WTC11 (cell line): ENCODE measurements around the gene URI1. TPM values are rescaled to one million over a fixed set of nuclear protein-coding genes. Genes with fewer than 3 reads are reported as not detected.

ENCODE experiments used
- ATAC-seq: fragments of 200-7000 bp; cut with Tn5 transposase; 2 replicates; pipeline ENCODE4 v1.10.0; 2021; ENCODE audit warnings: mild to moderate bottlenecking, moderate library complexity
- CTCF ChIA-PET: fragments of 300-600 bp; sonication (Branson Sonifier 250); formaldehyde crosslinking; loops from one replicate; lab custom pipeline; 2021; ENCODE audit warnings: antibody characterized with exemption; lab: Charles Lee
- POLR2A ChIA-PET: fragments of 350-600 bp; sonication (Branson Sonifier 250); formaldehyde crosslinking; loops from one replicate; lab custom pipeline; 2021; ENCODE audit warnings: antibody characterized with exemption; lab: Charles Lee
- DNase-seq: peaks from one replicate; pipeline ENCODE4 v3.0.0; 2021; ENCODE audit warnings: low spot score
- H3K27ac Mint-ChIP-seq: 2 replicates; pipeline ENCODE4 v1.8.0; 2021; ENCODE audit warnings: mixed read lengths
- H3K27me3 Mint-ChIP-seq: 2 replicates; pipeline ENCODE4 v1.8.0; 2021; ENCODE audit warnings: low read depth, mild to moderate bottlenecking, moderate library complexity, mixed read lengths
- H3K36me3 Mint-ChIP-seq: 2 replicates; pipeline ENCODE4 v1.8.0; 2021; ENCODE audit warnings: mixed read lengths
- H3K4me1 Mint-ChIP-seq: 2 replicates; pipeline ENCODE4 v1.8.0; 2022; ENCODE audit warnings: mixed read lengths
- H3K4me3 Mint-ChIP-seq: 2 replicates; pipeline ENCODE4 v1.8.0; 2021; ENCODE audit warnings: mild to moderate bottlenecking, moderate library complexity, mixed read lengths
- H3K9me3 Mint-ChIP-seq: 2 replicates; pipeline ENCODE4 v1.8.0; 2021; ENCODE audit warnings: mixed read lengths
- FOXJ3 ChIP-seq: sonication (generic); formaldehyde crosslinking; IDR thresholded peaks from 2 replicates; pipeline ENCODE4 v1.9.0; 2021; ENCODE audit warnings: missing genetic modification reagents, mild to moderate bottlenecking, borderline replicate concordance
- FOXP1 ChIP-seq: sonication (generic); formaldehyde crosslinking; IDR thresholded peaks from 2 replicates; pipeline ENCODE4 v1.8.0; 2022; ENCODE audit warnings: missing genetic modification reagents, mild to moderate bottlenecking, moderate library complexity, borderline replicate concordance
- JUN ChIP-seq: sonication (generic); formaldehyde crosslinking; IDR thresholded peaks from 2 replicates; pipeline ENCODE4 v1.8.0; 2023; ENCODE audit warnings: mild to moderate bottlenecking, missing genetic modification reagents
- MAX ChIP-seq: sonication (generic); formaldehyde crosslinking; IDR thresholded peaks from 2 replicates; pipeline ENCODE4 v1.8.0; 2022; ENCODE audit warnings: mild to moderate bottlenecking, missing genetic modification reagents
- MXD4 ChIP-seq: fragments of 250-450 bp; sonication (Bioruptor Pico); IDR thresholded peaks from 2 replicates; pipeline ENCODE4 v1.8.0; 2021; ENCODE audit warnings: mild to moderate bottlenecking, moderate library complexity, borderline replicate concordance
- NFATC4 ChIP-seq: fragments of 250-450 bp; sonication (Bioruptor Pico); IDR thresholded peaks from 2 replicates; pipeline ENCODE4 v1.9.0; 2021; ENCODE audit warnings: mild to moderate bottlenecking
- NR2C2 ChIP-seq: sonication (generic); formaldehyde crosslinking; IDR thresholded peaks from 2 replicates; pipeline ENCODE4 v1.8.0; 2022; ENCODE audit warnings: mild to moderate bottlenecking, missing genetic modification reagents
- SMAD4 ChIP-seq: sonication (generic); formaldehyde crosslinking; IDR thresholded peaks from 2 replicates; pipeline ENCODE4 v1.8.0; 2022; ENCODE audit warnings: mild to moderate bottlenecking, missing genetic modification reagents
- TCF7 ChIP-seq: sonication (generic); formaldehyde crosslinking; IDR thresholded peaks from 2 replicates; pipeline ENCODE4 v1.8.0; 2022; ENCODE audit warnings: mild to moderate bottlenecking, low read depth, missing genetic modification reagents, moderate library complexity
- ZNF121 ChIP-seq: sonication (generic); formaldehyde crosslinking; IDR thresholded peaks from 2 replicates; pipeline ENCODE4 v1.8.0; 2023; ENCODE audit warnings: missing genetic modification reagents
- ZNF263 ChIP-seq: sonication (generic); formaldehyde crosslinking; IDR thresholded peaks from 2 replicates; pipeline ENCODE4 v1.8.1; 2022; ENCODE audit warnings: low read depth, mild to moderate bottlenecking, moderate library complexity, missing genetic modification reagents
- ZNF416 ChIP-seq: fragments of 250-450 bp; sonication (Bioruptor Pico); IDR thresholded peaks from 2 replicates; pipeline ENCODE4 v1.9.0; 2021; ENCODE audit warnings: mild to moderate bottlenecking, inconsistent platforms
- total RNA-seq: library from RNA; stranded (reverse); gene quantifications from 3 replicates; pipeline ENCODE4 v1.2.3, GENCODE V29; 2021
- TF ChIP-seq, protein P1 (sequence below): sonication (generic); formaldehyde crosslinking; IDR thresholded peaks from 2 replicates; pipeline ENCODE4 v1.8.1; 2022; ENCODE audit warnings: missing genetic modification reagents, borderline replicate concordance
- TF ChIP-seq, protein P2 (sequence below): sonication (generic); formaldehyde crosslinking; IDR thresholded peaks from 2 replicates; pipeline ENCODE4 v1.8.0; 2023; ENCODE audit warnings: missing genetic modification reagents, mild to moderate bottlenecking, borderline replicate concordance

Gene URI1
- total RNA-seq, 1 experiment from 2014 or later, result 57.1 TPM

DNA sequence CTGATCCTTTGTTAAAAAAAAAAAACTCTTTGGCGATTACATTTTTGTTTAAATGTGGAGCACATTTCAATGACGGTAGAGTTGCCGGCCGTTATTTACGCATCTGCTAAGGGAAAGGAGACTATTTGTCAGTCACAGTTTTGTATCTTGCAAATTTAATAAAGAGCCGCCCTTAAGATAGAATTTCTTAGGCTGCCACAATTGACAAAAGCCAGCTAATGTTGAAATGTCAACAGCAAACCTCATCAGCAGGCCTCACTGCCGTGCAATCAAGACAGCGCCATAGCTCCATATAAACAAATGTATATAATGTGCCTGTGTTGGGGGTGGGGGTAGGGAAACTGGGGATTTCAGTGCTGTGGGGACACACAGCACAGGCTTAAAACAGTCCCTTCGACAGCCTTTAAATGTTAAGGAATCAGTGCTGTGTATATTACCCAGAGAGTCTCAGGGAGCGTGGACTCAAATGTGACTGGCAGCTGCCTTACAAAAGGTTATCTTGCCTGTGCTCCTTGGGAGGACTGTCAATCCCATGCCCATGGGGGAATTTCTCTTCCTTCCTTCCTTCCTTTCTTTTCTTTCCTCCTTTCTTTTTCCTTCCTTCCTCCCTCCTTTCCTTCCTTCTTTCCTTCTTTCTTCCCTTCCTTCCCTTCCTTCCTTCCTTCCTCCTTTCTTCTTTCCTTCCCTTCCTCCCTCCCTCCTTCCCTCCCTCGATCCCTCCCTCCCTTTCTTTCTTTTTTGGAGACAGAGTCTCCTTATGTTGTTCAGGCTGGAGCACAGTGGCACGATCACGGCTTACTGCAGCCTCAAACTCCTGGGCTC, 108.0 kb downstream of the URI1 start:
- CTCF ChIA-PET, result no interaction called here
- no peak overlapping the region for H3K27ac Mint-ChIP-seq
- ATAC-seq (no peak), DNase-seq (no peak)
- POLR2A ChIA-PET, result no interaction called here
- TF ChIP-seq, protein P1, sequence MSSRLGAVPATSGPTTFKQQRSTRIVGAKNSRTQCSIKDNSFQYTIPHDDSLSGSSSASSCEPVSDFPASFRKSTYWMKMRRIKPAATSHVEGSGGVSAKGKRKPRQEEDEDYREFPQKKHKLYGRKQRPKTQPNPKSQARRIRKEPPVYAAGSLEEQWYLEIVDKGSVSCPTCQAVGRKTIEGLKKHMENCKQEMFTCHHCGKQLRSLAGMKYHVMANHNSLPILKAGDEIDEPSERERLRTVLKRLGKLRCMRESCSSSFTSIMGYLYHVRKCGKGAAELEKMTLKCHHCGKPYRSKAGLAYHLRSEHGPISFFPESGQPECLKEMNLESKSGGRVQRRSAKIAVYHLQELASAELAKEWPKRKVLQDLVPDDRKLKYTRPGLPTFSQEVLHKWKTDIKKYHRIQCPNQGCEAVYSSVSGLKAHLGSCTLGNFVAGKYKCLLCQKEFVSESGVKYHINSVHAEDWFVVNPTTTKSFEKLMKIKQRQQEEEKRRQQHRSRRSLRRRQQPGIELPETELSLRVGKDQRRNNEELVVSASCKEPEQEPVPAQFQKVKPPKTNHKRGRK (CRISPR knock-in tag), result 0 out of 2 replicates have a peak, but pooled peaks have one; percentile 57
- no peak for TF ChIP-seq ZNF121 (CRISPR knock-in tag)
- H3K4me1 Mint-ChIP-seq, result peaks cover 11% of the 10 kb centered on the region
- no peaks in the 10 kb centered on the region for H3K9me3 Mint-ChIP-seq
- H3K27me3 Mint-ChIP-seq, result no peaks in the 10 kb centered on the region
- H3K4me3 Mint-ChIP-seq, result no peak overlapping the region
- no peaks in the 10 kb centered on the region for H3K36me3 Mint-ChIP-seq

- POLR2A ChIA-PET, result no interaction called here
- no peak for ATAC-seq
Measured at GRCh38 chr19:30052122-30053075, 110.4 kb downstream of the URI1 start.

GRCh38 chr19:30053558-30053957, 111.5 kb downstream of the URI1 start:
- Mint-ChIP-seq H3K36me3 (no peaks in the 10 kb centered on the region), H3K4me3 (no peak overlapping the region), H3K9me3 (peaks cover 8% of the 10 kb centered on the region; the same call in 1 of the 2 replicates), H3K27ac (no peak overlapping the region), H3K27me3 (no peaks in the 10 kb centered on the region), H3K4me1 (peaks cover 7% of the 10 kb centered on the region)
- POLR2A ChIA-PET, result no interaction called here
- TF ChIP-seq, protein P2, sequence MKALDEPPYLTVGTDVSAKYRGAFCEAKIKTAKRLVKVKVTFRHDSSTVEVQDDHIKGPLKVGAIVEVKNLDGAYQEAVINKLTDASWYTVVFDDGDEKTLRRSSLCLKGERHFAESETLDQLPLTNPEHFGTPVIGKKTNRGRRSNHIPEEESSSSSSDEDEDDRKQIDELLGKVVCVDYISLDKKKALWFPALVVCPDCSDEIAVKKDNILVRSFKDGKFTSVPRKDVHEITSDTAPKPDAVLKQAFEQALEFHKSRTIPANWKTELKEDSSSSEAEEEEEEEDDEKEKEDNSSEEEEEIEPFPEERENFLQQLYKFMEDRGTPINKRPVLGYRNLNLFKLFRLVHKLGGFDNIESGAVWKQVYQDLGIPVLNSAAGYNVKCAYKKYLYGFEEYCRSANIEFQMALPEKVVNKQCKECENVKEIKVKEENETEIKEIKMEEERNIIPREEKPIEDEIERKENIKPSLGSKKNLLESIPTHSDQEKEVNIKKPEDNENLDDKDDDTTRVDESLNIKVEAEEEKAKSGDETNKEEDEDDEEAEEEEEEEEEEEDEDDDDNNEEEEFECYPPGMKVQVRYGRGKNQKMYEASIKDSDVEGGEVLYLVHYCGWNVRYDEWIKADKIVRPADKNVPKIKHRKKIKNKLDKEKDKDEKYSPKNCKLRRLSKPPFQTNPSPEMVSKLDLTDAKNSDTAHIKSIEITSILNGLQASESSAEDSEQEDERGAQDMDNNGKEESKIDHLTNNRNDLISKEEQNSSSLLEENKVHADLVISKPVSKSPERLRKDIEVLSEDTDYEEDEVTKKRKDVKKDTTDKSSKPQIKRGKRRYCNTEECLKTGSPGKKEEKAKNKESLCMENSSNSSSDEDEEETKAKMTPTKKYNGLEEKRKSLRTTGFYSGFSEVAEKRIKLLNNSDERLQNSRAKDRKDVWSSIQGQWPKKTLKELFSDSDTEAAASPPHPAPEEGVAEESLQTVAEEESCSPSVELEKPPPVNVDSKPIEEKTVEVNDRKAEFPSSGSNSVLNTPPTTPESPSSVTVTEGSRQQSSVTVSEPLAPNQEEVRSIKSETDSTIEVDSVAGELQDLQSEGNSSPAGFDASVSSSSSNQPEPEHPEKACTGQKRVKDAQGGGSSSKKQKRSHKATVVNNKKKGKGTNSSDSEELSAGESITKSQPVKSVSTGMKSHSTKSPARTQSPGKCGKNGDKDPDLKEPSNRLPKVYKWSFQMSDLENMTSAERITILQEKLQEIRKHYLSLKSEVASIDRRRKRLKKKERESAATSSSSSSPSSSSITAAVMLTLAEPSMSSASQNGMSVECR (CRISPR knock-in tag), result no peak
- TF ChIP-seq ZNF416 (CRISPR knock-in tag) (no peak), MXD4 (CRISPR knock-in tag) (no peak), JUN (no peak), ZNF263 (CRISPR knock-in tag) (no peak), SMAD4 (CRISPR knock-in tag) (no peak), NR2C2 (CRISPR knock-in tag) (no peak), FOXJ3 (no peak), NFATC4 (CRISPR knock-in tag) (no peak), FOXP1 (no peak)
- ATAC-seq, result no peak
- no peak for DNase-seq
- CTCF ChIA-PET, result no interaction called here

More at GRCh38 chr19:30052122-30053075, 110.4 kb downstream of the URI1 start:
- Mint-ChIP-seq H3K4me3 (no peak overlapping the region), H3K27ac (no peak overlapping the region; the same call in 1 of the 2 replicates), H3K36me3 (no peaks in the 10 kb centered on the region), H3K4me1 (peaks cover 7% of the 10 kb centered on the region), H3K9me3 (peaks cover 8% of the 10 kb centered on the region; the same call in 1 of the 2 replicates), H3K27me3 (no peaks in the 10 kb centered on the region)
- CTCF ChIA-PET, result no interaction called here
- TF ChIP-seq MAX (CRISPR knock-in tag) (no peak), TCF7 (CRISPR knock-in tag) (no peak)
- DNase-seq, result no peak
